Astrocyte (in vitro differentiated cells and primary cell): ENCODE measurements around the gene GIMAP7. TPM values are rescaled to one million over a fixed set of nuclear protein-coding genes. Genes with fewer than 3 reads are reported as not detected.

Experiments
- DNase-seq: peaks from one replicate; pipeline ENCODE4 v3.0.0-alpha.2; 2010; ENCODE audit warnings: low read depth
- FAIRE-seq: peaks from 2 replicates; lab custom pipeline; 2011; peaks lifted over from hg19 to GRCh38; lab: Jason Lieb, UNC
- H2AFZ ChIP-seq: 2 replicates; pipeline ENCODE4 v1.6.0; 2012; ENCODE audit warnings: low read depth, low read length, inconsistent platforms
- H3K27ac ChIP-seq: 2 replicates; pipeline ENCODE4 v1.5.1; 2011; ENCODE audit warnings: low read depth, low read length, inconsistent platforms
- H3K27me3 ChIP-seq: 2 replicates; pipeline ENCODE4 v1.6.0; 2011; ENCODE audit warnings: low read length, inconsistent platforms; ENCODE audit not compliant: insufficient read depth
- H3K36me3 ChIP-seq: 2 replicates; pipeline ENCODE4 v1.5.1; 2011; ENCODE audit warnings: low read length, inconsistent platforms; ENCODE audit not compliant: insufficient read depth
- H3K4me1 ChIP-seq: 2 replicates; pipeline ENCODE4 v1.5.1; 2011; ENCODE audit warnings: low read length, inconsistent platforms; ENCODE audit not compliant: insufficient read depth
- H3K4me2 ChIP-seq: 2 replicates; pipeline ENCODE4 v1.6.0; 2012; ENCODE audit warnings: low read length, inconsistent platforms
- H3K4me3 ChIP-seq: 2 replicates; pipeline ENCODE4 v1.5.1; 2011; ENCODE audit warnings: low read depth, mild to moderate bottlenecking, low read length, inconsistent platforms; ENCODE audit not compliant: insufficient read depth
- H3K79me2 ChIP-seq: 2 replicates; pipeline ENCODE4 v1.6.0; 2012; ENCODE audit warnings: mild to moderate bottlenecking, low read length, inconsistent platforms; ENCODE audit not compliant: insufficient read depth
- H3K9ac ChIP-seq: 2 replicates; pipeline ENCODE4 v1.6.0; 2012; ENCODE audit warnings: mild to moderate bottlenecking, low read length, inconsistent platforms
- H3K9me3 ChIP-seq: 2 replicates; pipeline ENCODE4 v1.5.1; 2012; ENCODE audit warnings: low read depth, mild to moderate bottlenecking, low read length, inconsistent platforms; ENCODE audit not compliant: insufficient read depth
- H4K20me1 ChIP-seq: 2 replicates; pipeline ENCODE4 v1.6.0; 2012; ENCODE audit warnings: low read length, inconsistent platforms; ENCODE audit not compliant: insufficient read depth
- H3K27ac Mint-ChIP-seq: one replicate; pipeline ENCODE4 v1.8.0; 2021; ENCODE audit warnings: mild to moderate bottlenecking, mixed read lengths; ENCODE audit not compliant: unreplicated experiment
- H3K27me3 Mint-ChIP-seq: one replicate; pipeline ENCODE4 v1.8.0; 2021; ENCODE audit warnings: low read depth, mixed read lengths; ENCODE audit not compliant: unreplicated experiment
- H3K36me3 Mint-ChIP-seq: one replicate; pipeline ENCODE4 v1.8.0; 2021; ENCODE audit warnings: low read depth, mixed read lengths; ENCODE audit not compliant: unreplicated experiment
- H3K4me1 Mint-ChIP-seq: one replicate; pipeline ENCODE4 v1.8.0; 2021; ENCODE audit warnings: low read depth, mixed read lengths; ENCODE audit not compliant: unreplicated experiment
- H3K4me3 Mint-ChIP-seq: one replicate; pipeline ENCODE4 v1.8.0; 2021; ENCODE audit warnings: mild to moderate bottlenecking, moderate library complexity, mixed read lengths; ENCODE audit not compliant: unreplicated experiment
- H3K9me3 Mint-ChIP-seq: one replicate; pipeline ENCODE4 v1.8.0; 2021; ENCODE audit warnings: mild to moderate bottlenecking, mixed read lengths; ENCODE audit not compliant: unreplicated experiment
- CTCF ChIP-seq: IDR thresholded peaks from 2 replicates; pipeline ENCODE4 v1.5.1; 2011; ENCODE audit warnings: low read depth, mild to moderate bottlenecking, inconsistent platforms, low read length, moderate library complexity; ENCODE audit not compliant: insufficient read depth
- EZH2 ChIP-seq: IDR thresholded peaks from 2 replicates; pipeline ENCODE4 v1.6.1; 2012; ENCODE audit warnings: mild to moderate bottlenecking, low read length, inconsistent platforms; ENCODE audit not compliant: insufficient read depth
- total RNA-seq: library from RNA; stranded (reverse); gene quantifications from 2 replicates; pipeline ENCODE4 v1.2.1, GENCODE V29; 2021

Gene GIMAP7
- total RNA-seq, 1 donor from 2014 or later = not detected

- no peaks in the 10 kb centered on the region for H3K36me3 Mint-ChIP-seq
- H3K27me3 Mint-ChIP-seq = peaks cover 19% of the 10 kb centered on the region
- Histone ChIP-seq H3K27ac (no peak overlapping the region), H3K4me2 (no peak overlapping the region), H3K79me2 (no peaks in the 10 kb centered on the region), H3K9me3 (no peaks in the 10 kb centered on the region), H3K36me3 (no peaks in the 10 kb centered on the region), H4K20me1 (no peaks in the 10 kb centered on the region), H2AFZ (no peak overlapping the region), H3K4me1 (no peaks in the 10 kb centered on the region), H3K9ac (no peak overlapping the region), H3K27me3 (no peaks in the 10 kb centered on the region), H3K4me3 (no peak overlapping the region)
- H3K4me1 Mint-ChIP-seq = no peaks in the 10 kb centered on the region
- no peak for TF ChIP-seq EZH2
- no peak for TF ChIP-seq CTCF
- H3K27ac Mint-ChIP-seq = no peak overlapping the region
- DNase-seq (no peak), FAIRE-seq (no peak)
- H3K9me3 Mint-ChIP-seq = peaks cover 7% of the 10 kb centered on the region
- H3K4me3 Mint-ChIP-seq = no peak overlapping the region
These were observed 48.2 kb upstream of the GIMAP7 start for GRCh38 chr7:150466477-150466876.

GRCh38 chr7:150468241-150468640, 46.4 kb upstream of the GIMAP7 start:
- FAIRE-seq (no peak), DNase-seq (no peak)
- no peaks in the 10 kb centered on the region for H3K4me1 ChIP-seq
- Mint-ChIP-seq H3K4me1 (no peaks in the 10 kb centered on the region), H3K4me3 (no peak overlapping the region), H3K36me3 (no peaks in the 10 kb centered on the region), H3K27me3 (peaks cover 24% of the 10 kb centered on the region), H3K9me3 (no peaks in the 10 kb centered on the region), H3K27ac (no peak overlapping the region)
- H3K9me3 ChIP-seq = no peaks in the 10 kb centered on the region
- TF ChIP-seq CTCF (no peak), EZH2 (no peak)
- H3K27me3 ChIP-seq = no peaks in the 10 kb centered on the region
- no peak overlapping the region for H3K4me2 ChIP-seq
- no peaks in the 10 kb centered on the region for H4K20me1 ChIP-seq
- H3K27ac ChIP-seq = no peak overlapping the region
- H3K4me3 ChIP-seq = no peak overlapping the region
- no peaks in the 10 kb centered on the region for H3K36me3 ChIP-seq
- no peaks in the 10 kb centered on the region for H3K79me2 ChIP-seq
- no peak overlapping the region for H3K9ac ChIP-seq
- no peak overlapping the region for H2AFZ ChIP-seq

- DNase-seq = no peak
- H3K27me3 ChIP-seq = no peaks in the 10 kb centered on the region
- no peak overlapping the region for H3K4me3 Mint-ChIP-seq
- FAIRE-seq = no peak
- H3K9me3 ChIP-seq = no peaks in the 10 kb centered on the region
- H3K36me3 ChIP-seq = no peaks in the 10 kb centered on the region
- no peaks in the 10 kb centered on the region for H3K4me1 Mint-ChIP-seq
- H3K27ac Mint-ChIP-seq = no peak overlapping the region
- no peak overlapping the region for H3K4me3 ChIP-seq
- H3K9me3 Mint-ChIP-seq = peaks cover 5% of the 10 kb centered on the region
- no peaks in the 10 kb centered on the region for H3K79me2 ChIP-seq
- H3K27ac ChIP-seq = no peak overlapping the region
- H4K20me1 ChIP-seq = no peaks in the 10 kb centered on the region
- no peak overlapping the region for H2AFZ ChIP-seq
- no peaks in the 10 kb centered on the region for H3K36me3 Mint-ChIP-seq
- H3K27me3 Mint-ChIP-seq = peaks cover 23% of the 10 kb centered on the region
- H3K4me2 ChIP-seq = no peak overlapping the region
- H3K9ac ChIP-seq = no peak overlapping the region
- no peaks in the 10 kb centered on the region for H3K4me1 ChIP-seq
- TF ChIP-seq CTCF (no peak), EZH2 (no peak)
These were observed 42.8 kb upstream of the GIMAP7 start for GRCh38 chr7:150471886-150472285.
